ENCODE results near the gene KLK12. TPM values are rescaled to one million over a fixed set of nuclear protein-coding genes. Genes with fewer than 3 reads are reported as not detected.

Gene KLK12
- total RNA-seq, 2 experiments from 2014 or later, result not detected

DNA sequence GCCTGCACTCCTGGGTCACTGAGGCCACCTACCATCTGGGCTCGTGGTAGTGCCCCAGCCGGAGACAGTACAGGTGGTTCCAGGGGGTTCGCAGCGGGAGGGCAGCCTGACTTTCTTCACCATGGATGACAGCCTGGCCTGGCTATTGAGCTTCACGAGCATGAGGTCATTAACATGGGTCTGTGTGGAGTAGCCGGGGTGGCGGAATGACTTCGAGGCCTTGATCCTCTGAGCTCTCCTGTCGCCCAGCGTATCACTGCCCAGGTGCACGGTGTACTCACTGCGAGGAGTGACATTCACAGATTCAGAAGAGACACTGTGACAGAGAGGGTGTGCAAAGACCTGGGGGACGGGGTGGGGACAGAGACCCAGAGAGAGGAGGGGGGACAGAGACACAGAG, 54.6 kb downstream of the KLK12 start:
- Mint-ChIP-seq H3K36me3 (ENCODE audit: low read depth) (no peaks in the 10 kb centered on the region), H3K27ac (no peak overlapping the region), H3K9me3 (no peaks in the 10 kb centered on the region), H3K27me3 (peaks cover 43% of the 10 kb centered on the region), H3K4me3 (no peak overlapping the region), H3K4me1 (ENCODE audit: low read depth) (no peaks in the 10 kb centered on the region)
- no peak for TF ChIP-seq CTCF (IDR thresholded peaks at IDR 0.05)
- intact Hi-C loops (cut with micrococcal nuclease), result no loop called here
- ChIA-PET CTCF (no interaction called here), POLR2A (no interaction called here)
- ATAC-seq (no peak), DNase-seq (no peak)

DNA sequence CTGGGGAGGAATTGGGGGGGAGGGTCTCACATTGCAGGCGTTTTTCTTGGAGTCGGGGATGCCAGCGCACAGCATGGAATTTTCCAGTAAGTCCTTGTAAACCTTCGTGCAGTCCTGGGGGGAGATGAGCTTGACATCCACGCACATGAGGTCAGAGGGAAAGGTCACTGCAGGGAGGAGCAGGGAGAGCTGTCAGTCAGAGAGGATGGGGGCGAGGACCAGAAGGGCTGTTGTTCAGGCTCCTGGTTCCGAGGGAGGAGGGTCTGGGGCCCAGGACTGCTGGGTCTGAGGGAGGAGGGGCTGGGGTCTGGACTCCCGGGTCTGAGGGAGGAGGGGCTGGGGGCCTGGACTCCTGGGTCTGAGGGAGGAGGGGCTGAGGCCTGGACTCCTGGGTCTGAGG, 55.0 kb downstream of the KLK12 start:
- no peaks in the 10 kb centered on the region for H3K9me3 Mint-ChIP-seq
- H3K27me3 Mint-ChIP-seq, result peaks cover 39% of the 10 kb centered on the region
- no peak for DNase-seq
- ChIA-PET POLR2A (no interaction called here), CTCF (no interaction called here)
- ATAC-seq, result no peak
- H3K36me3 Mint-ChIP-seq (ENCODE audit: low read depth), result no peaks in the 10 kb centered on the region
- H3K4me3 Mint-ChIP-seq, result no peak overlapping the region
- H3K27ac Mint-ChIP-seq, result no peak overlapping the region
- no peaks in the 10 kb centered on the region for H3K4me1 Mint-ChIP-seq (ENCODE audit: low read depth)
- no peak for TF ChIP-seq CTCF (IDR thresholded peaks at IDR 0.05)
- intact Hi-C loops (cut with micrococcal nuclease), result no loop called here

Other genes starting within 250 kb of the KLK12 start
- not detected for gene ACP4, start 244.6 kb downstream of the KLK12 start, total RNA-seq
- under 1 TPM; 0.65 to 0.83 TPM for gene KLK1, start 211.2 kb downstream of the KLK12 start, total RNA-seq
- not detected for gene KLK15, start 201.4 kb downstream of the KLK12 start, total RNA-seq
- not detected for gene KLK3, start 180.1 kb downstream of the KLK12 start, total RNA-seq
- under 1 TPM; 0.51 to 0.90 TPM for gene KLK2, start 161.6 kb downstream of the KLK12 start, total RNA-seq
- not detected for gene KLK4, start 123.6 kb downstream of the KLK12 start, total RNA-seq
- gene KLK5, start 82.0 kb downstream of the KLK12 start, total RNA-seq, result not detected
- gene KLK6, start 65.4 kb downstream of the KLK12 start, total RNA-seq, result not detected
- not detected for gene KLK7, start 51.1 kb downstream of the KLK12 start, total RNA-seq
- not detected for gene KLK8, start 33.4 kb downstream of the KLK12 start, total RNA-seq
- not detected for gene KLK10, start 15.3 kb downstream of the KLK12 start, total RNA-seq
- gene KLK11, start 8.4 kb downstream of the KLK12 start, total RNA-seq, result not detected
- gene KLK13, start 30.1 kb upstream of the KLK12 start, total RNA-seq, result not detected
- under 1 TPM; 0.32 to 0.43 TPM for gene KLK14, start 47.9 kb upstream of the KLK12 start, total RNA-seq
- gene CTU1, start 73.4 kb upstream of the KLK12 start, total RNA-seq, result 10 to 100 TPM; 10.6 to 11.1 TPM
- under 1 TPM; 0.40 to 0.65 TPM for gene SIGLEC9, start 89.9 kb upstream of the KLK12 start, total RNA-seq
- not detected for gene SIGLEC7, start 107.3 kb upstream of the KLK12 start, total RNA-seq
- gene CD33, start 190.1 kb upstream of the KLK12 start, total RNA-seq, result under 1 TPM in 1 of 2 experiments, not detected in 1; 0.54 TPM
- gene SIGLECL1, start 216.1 kb upstream of the KLK12 start, total RNA-seq, result not detected

All from activated CD8-positive, alpha-beta T cell treated with anti-CD3 and anti-CD28 coated beads for 36 hours (primary cell).